B cell (primary cell): ENCODE measurements around the gene CRY2.

Experiments
- CTCF ChIP-seq: fragments of 200-600 bp; IDR thresholded peaks from one replicate; pipeline ENCODE4 v1.8.0; 2022; ENCODE audit warnings: antibody characterized with exemption, mild to moderate bottlenecking
- EZH2 ChIP-seq: IDR thresholded peaks from 2 replicates; pipeline ENCODE4 v1.6.1; 2012; ENCODE audit warnings: borderline replicate concordance, low read depth, mild to moderate bottlenecking, moderate library complexity, low read length; ENCODE audit not compliant: insufficient read depth, poor library complexity, severe bottlenecking

GRCh38 chr11:45887587-45887986, 40.3 kb downstream of the CRY2 start:
- TF ChIP-seq CTCF (no peak), EZH2 (no peak)
